Stimulated activated naive CD4-positive, alpha-beta T cell (primary cell): ENCODE measurements around the gene ZNF692.

Experiments
- DNase-seq, 6 experiments: peaks; one replicate each; lab custom pipeline; 2025; lab: John Stamatoyannopoulos, UW

ZNF692 gene

GRCh38 chr1:248873993-248874533, 15.2 kb upstream of the ZNF692 start:
- DNase-seq = peak; percentile 69 to 99 (median 88)

GRCh38 chr1:248873409-248873992, 14.6 kb upstream of the ZNF692 start:
- peak; percentile 81 to 99 (median 90) for DNase-seq

GRCh38 chr1:248872752-248873408, 14.0 kb upstream of the ZNF692 start:
- DNase-seq = peak in 5 of 6 experiments; percentile 34 to 69 (median 45)

DNA sequence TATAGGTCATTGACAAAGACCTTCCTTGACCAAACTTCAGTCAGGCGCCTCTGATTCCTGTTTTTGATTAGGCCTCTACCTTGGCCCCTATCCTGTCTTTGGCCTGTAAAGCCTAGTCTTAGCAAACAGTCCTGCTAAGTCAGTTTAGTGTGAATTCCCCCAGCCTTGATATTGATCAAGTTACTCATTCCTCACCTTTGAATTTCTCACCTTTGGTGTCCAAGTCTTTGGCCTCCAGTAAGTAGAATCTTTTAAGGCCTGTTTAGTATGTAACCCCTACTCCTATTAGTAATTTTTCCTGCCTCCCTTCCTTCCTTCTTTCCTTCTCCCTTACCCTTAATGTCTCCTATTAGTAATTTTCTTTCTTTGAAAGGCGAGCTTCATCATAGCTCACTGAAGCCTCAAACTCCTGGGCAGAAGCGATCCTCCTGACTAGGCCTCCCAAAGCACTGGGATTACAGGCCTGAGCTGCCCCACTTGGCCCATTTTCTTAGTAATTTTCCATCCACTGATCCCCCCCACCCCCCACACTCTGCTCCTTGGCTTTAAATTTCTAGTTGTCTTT, 13.0 kb upstream of the ZNF692 start:
- no peak for DNase-seq

DNA sequence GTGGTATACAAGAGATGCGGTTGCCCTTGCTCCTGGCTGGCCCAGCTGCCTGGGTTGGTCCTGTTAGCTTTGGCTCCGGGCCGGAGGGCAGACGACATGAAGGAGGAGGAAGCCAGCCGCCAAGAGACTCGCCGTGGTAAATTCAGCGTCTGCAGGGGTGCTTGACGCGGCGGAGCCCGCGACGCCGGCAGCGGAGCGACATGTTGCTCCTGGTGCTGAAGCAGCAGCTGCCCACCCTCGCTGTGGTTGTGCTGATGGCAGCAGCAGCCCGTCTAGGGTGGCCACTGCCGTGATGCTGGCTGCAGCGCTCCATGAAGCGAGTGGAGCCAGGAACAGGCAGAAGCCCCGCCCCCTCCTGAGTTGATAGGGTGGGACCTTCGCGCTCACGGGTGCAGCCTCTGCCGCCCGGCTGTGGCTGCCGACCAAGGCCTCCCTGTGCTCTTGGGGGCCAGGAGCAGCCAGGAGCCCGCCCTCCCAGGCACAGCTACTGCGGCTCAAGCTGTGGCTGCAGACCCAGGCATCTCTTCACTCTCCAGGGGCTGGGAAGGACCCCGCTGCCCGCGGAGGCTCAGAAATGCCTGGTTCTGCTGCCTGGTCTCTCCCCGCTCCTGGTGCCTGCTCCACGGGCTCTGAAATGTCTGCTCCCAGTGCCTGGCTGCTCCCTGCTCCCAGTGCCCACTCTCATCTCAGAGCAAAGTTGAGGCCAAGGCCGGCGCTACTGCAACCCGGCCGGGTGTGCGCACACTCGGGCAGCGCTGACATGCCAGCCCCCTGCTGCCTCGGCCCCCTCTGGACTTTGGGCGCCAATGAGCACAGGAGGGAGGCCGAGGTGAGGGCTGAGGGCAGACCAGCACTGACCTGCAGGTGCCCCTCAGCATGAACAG, 4.4 kb upstream of the ZNF692 start:
- peak; percentile 69 to 86 (median 74) for DNase-seq

- no peak for DNase-seq
Observed at GRCh38 chr1:248862695-248862997, 3.8 kb upstream of the ZNF692 start.

DNA sequence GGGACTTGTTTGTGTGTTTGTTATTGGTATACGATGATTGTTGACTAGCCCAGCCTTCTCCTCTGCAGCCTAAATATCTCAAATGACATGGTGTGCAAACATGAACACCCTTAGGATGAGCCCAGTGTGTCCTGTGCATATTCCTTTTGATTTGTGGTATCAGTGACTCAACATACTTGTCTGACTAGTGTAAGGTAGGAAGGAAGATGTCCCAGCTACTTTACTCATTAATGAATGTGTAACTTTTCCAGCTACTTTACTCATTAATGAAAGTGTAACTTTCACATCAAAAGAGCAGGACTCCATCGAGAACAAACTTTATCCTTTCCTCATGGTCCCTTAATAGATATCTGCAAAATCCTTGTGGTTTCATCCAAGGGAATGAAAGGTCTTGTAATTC, 2.7 kb upstream of the ZNF692 start:
- DNase-seq = no peak

- DNase-seq = no peak
Observed at GRCh38 chr1:248860007-248860406, 1.1 kb upstream of the ZNF692 start.

GRCh38 chr1:248858096-248858890, 592 bp downstream of the ZNF692 start:
- DNase-seq = peak in 5 of 6 experiments; percentile 28 to 76 (median 62)

DNA sequence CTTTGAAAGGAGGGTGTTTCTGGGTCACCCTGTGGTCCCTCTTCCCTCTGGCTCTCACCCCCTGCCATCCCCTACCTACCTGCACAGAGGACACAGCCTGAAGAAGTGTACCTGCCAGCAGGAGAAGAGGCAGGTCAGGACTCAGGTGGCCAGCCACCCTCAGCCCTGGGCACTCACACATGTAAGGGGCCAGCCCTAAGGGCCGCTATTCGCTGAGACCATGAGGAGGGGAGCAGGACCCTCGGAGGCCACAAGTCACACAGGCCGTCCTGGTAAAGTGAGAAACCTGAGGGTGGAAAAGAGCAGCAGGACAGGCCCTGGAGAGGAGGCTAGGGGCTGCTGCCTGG, 1.2 kb downstream of the ZNF692 start:
- peak in 1 of 6 experiments; percentile 37 for DNase-seq

GRCh38 chr1:248857201-248857600, 1.7 kb downstream of the ZNF692 start:
- DNase-seq = no peak

DNA sequence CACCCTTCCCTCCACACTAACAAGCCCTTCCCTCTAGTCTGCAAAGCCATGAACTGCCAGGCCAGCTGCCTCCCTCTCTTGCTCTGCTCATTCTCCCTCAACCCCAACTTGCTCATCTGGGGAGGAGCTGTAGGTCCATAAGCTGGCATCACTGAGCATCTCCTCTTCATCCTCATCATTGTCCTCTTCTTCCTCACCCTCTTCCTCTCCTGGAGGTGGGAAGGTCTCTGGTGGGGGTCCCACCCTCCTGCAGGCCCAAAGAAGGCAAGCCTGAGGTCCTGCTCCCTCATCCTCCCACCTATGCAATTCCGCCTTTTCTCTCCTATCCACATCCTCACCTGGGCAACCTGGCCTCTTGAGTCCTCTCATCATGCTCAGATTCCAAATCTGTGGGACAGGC, 2.7 kb downstream of the ZNF692 start:
- DNase-seq = no peak

- no peak for DNase-seq
Observed at GRCh38 chr1:248855580-248855979, 3.3 kb downstream of the ZNF692 start.

DNA sequence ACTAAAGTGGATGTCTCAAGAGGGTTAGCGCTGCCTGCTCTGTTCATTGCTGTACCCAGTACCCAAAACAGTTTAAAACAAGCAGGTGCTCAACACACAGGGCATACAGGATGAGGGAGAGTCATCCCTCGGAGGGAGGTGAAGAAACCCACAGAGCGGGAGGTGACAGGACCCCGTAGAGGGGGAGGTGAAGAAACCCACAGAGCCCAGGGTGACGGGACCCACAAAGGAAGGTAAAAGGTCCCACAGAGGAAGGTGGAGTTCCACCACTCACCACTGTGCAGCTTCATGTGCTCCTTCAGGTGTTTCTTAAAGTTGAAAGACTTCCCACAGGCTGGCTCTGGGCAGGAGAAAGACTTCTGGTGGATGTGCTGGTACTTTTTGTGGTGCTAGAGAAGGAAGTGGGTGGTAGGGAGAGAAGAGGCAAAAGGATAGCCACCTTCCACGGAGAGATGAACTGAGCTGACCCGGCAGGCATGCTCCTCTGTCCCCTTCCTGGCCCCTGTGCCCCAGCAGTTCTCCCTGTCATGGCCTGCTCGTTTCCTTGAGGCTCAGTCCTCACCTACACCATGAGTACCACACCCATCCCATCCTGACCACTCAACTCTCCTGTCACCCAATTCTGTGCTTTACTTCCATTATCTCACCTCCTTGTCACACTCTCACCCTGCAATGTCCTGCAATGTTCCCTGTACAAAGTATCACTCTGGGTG, 5.1 kb downstream of the ZNF692 start:
- DNase-seq = peak in 1 of 6 experiments; percentile 22

DNA sequence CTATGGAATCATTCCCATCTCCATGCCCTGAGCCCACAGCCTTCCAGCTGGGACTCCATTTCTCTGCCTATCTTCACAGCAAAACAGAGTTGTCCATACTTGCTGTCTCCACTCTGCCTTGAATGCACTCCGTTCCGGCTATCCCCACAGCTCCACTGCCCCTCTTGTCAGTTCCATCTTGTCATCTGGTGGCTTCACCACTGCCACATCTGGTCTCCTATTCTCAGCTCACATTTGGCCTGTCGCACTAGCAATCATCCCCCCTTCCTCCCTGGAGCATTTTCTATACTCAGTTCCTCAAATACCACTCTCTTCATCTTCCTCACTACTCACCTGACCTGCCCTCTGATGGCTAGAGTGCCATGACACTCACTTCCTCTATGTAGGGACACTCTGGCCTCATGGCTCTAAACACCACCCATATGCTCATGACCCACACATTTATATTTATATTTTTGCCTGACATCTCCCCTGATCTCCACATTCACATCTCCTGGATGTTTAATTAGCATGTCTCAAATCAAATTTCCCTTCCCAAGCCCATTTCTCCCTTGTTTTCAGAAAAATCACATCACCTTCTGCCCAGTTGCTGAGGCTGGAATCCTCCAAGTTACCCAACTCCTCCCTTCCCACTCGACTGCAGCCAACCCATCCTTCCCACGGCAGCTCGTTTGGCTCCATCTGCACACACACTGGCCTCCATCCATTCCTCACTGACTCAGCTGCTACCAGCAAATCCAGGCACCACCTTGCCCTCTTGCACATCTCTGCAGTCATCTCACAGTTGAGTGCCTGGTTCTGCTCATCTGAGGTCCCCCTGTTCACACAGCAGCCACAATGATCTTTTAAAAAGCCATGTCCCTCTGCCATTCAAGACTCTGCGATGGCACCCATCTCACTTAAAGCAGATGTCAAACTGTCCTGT, 6.1 kb downstream of the ZNF692 start:
- no peak for DNase-seq

GRCh38 chr1:248851390-248851789, 7.5 kb downstream of the ZNF692 start:
- DNase-seq = no peak

GRCh38 chr1:248850536-248851251, 8.2 kb downstream of the ZNF692 start:
- DNase-seq = no peak

GRCh38 chr1:248850124-248850523, 8.8 kb downstream of the ZNF692 start:
- DNase-seq = no peak

- no peak for DNase-seq
Observed at GRCh38 chr1:248849637-248850036, 9.2 kb downstream of the ZNF692 start.
